ENCODE measurements around the gene ACY1.

DNA sequence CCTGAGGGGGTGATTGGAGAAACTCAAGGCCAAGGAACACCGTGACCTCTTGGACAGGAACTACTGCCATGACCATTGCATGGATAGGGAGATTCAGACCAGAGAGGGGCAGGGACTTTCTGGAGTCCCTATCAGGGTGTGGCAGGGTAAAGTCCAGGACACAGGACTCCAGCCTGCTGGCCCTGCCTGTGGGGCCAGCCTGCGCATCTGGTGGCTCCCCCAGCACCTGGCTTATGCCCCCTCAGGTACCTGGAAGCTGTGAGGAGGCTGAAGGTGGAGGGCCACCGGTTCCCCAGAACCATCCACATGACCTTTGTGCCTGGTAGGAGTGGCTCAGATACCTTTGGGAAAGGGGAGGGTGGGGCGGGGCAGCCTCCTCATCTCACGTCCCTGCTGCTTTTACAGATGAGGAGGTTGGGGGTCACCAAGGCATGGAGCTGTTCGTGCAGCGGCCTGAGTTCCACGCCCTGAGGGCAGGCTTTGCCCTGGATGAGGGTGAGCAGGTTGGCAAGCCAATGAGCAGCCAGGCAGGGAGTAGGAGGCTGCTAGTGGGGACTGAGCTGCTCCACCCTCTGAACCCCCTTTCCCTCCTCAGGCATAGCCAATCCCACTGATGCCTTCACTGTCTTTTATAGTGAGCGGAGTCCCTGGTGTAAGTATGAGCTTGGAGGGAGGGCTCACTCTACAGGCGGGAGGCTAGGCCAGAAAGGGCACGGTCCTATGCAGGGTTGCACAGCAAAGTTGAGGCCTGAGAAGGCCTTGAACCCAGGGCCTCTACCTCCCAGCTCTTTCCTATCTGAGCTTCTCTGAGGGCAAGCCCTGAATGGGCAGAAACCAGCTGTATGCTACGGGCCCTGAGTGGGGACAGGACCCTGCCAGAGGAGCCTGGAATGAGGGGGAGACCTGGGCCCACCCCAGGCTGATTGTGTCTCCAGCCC, 2.9 kb downstream of the ACY1 start:
- TF ChIP-seq EZH2 (IDR thresholded peaks at IDR 0.05) (no peak), POLR2AphosphoS5 (IDR thresholded peaks at IDR 0.05; ENCODE audit: borderline replicate concordance, low read depth, low read length) (no peak)

Data from SK-N-MC (cell line).